Testis (tissue), 2 donors: Measurements from ENCODE around the gene CCDC82.

Source experiments
- POLR2A ChIP-seq: fragments of 450-650 bp; IDR thresholded peaks from one replicate; pipeline ENCODE4 v1.6.1; 2017; ENCODE audit warnings: antibody characterized with exemption, mild to moderate bottlenecking, moderate library complexity
- TF ChIP-seq, protein P1 (sequence below), 3 experiments: fragments of 450-650 bp in 2 of 3; fragments of 200-600 bp in 1 of 3; sonication (generic) in 1 of 3; IDR thresholded peaks; one replicate each; pipeline ENCODE4 v1.5.1; 2016 to 2019; ENCODE audit warnings: antibody characterized with exemption in 3 of 3, mild to moderate bottlenecking in 2 of 3, moderate library complexity in 1 of 3

DNA sequence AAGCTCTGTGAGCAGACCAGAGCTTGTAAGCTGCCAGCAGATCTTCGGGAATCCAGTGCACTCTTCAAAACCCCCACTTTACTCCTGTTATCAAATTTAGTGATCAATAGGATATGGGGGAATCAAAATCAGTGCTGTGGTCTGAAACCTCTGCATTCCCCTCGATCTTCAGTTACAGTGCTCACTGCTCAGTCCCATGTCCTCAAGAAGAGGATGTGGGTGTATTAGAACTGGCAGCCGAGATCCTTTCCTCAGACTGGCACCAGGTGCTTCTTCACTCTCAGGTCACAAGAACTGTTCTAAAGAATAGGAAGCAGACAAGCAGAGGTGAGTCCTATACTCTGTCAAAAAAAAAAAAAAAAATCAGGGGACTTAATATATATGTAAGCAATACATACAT is 31.4 kb downstream of the CCDC82 start:
- TF ChIP-seq, protein P1, sequence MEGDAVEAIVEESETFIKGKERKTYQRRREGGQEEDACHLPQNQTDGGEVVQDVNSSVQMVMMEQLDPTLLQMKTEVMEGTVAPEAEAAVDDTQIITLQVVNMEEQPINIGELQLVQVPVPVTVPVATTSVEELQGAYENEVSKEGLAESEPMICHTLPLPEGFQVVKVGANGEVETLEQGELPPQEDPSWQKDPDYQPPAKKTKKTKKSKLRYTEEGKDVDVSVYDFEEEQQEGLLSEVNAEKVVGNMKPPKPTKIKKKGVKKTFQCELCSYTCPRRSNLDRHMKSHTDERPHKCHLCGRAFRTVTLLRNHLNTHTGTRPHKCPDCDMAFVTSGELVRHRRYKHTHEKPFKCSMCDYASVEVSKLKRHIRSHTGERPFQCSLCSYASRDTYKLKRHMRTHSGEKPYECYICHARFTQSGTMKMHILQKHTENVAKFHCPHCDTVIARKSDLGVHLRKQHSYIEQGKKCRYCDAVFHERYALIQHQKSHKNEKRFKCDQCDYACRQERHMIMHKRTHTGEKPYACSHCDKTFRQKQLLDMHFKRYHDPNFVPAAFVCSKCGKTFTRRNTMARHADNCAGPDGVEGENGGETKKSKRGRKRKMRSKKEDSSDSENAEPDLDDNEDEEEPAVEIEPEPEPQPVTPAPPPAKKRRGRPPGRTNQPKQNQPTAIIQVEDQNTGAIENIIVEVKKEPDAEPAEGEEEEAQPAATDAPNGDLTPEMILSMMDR (IDR thresholded peaks at IDR 0.05), result no peak
- no peak for TF ChIP-seq POLR2A
